ENCODE data around the gene PRICKLE2. TPM values are rescaled to one million over a fixed set of nuclear protein-coding genes. Genes with fewer than 3 reads are reported as not detected.

The PRICKLE2 gene
- total RNA-seq, 1 donor from 2014 or later, result 10.8 TPM

DNA sequence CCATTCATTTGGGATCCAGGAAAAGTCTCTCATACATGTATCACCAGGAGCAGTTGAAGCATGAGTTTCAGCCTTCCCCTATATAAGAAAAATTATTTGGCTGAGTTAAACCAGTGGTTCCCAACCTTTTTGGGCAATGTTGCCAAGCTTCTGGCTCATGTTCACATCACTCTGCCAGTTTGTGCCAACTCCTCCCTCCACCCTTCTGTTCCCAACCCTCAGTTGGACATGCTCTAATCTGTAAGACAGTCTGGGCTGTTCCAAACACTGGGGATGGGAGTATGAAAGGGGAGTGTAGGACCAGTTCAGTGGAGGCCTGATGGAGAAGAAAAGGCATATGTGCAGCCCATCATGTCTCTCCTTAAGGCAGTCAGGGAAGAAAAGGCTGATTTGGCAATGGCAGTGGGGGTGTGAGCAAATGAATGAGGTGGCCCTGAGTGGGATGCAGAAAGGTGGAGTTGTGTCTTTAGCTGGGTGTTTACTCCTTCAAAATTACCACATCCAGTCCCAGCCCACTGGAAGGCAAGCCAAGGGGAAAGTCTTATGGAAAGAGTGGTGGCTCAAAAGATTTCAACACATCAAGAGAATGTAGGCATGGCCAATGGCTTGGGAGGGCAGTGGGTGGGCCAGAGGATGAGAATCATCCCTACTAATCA, 32.0 kb upstream of the PRICKLE2 start:
- DNase-seq (ENCODE audit: low read depth), result no peak
- no peaks in the 10 kb centered on the region for H3K27me3 ChIP-seq (ENCODE audit: control insufficient read depth, insufficient read depth, low read length)

DNA sequence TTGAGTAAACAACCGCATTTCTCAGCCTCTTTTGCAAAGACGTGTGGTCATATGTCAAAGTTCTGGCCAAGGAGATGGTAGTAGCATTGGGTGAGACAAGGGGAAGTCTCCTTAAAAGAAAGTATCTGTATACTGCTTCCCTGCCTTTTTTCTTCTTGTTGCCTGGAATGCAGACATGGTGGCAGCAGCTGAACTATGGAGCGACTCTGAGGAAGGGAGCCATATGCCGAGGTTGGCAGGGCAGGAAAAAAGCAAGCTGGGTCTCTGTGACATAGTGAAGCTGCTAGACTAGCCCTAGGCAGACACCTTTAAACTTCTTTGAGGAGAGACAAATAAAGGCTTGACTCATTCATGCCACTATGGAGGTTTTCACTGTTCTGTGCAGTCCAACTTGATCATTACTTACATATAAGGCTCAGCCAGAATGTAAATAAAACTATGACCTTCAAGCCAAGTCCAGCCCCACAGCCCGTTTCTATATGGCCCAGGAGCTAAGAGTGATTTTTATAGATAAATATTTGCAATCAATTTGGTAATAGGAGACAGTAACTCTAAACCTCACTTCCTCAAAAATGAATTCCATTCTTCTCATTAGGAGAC, 30.6 kb upstream of the PRICKLE2 start:
- TF ChIP-seq, protein P1, sequence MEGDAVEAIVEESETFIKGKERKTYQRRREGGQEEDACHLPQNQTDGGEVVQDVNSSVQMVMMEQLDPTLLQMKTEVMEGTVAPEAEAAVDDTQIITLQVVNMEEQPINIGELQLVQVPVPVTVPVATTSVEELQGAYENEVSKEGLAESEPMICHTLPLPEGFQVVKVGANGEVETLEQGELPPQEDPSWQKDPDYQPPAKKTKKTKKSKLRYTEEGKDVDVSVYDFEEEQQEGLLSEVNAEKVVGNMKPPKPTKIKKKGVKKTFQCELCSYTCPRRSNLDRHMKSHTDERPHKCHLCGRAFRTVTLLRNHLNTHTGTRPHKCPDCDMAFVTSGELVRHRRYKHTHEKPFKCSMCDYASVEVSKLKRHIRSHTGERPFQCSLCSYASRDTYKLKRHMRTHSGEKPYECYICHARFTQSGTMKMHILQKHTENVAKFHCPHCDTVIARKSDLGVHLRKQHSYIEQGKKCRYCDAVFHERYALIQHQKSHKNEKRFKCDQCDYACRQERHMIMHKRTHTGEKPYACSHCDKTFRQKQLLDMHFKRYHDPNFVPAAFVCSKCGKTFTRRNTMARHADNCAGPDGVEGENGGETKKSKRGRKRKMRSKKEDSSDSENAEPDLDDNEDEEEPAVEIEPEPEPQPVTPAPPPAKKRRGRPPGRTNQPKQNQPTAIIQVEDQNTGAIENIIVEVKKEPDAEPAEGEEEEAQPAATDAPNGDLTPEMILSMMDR (IDR thresholded peaks at IDR 0.05; ENCODE audit: insufficient read depth, low read length, poor library complexity, severe bottlenecking), result no peak
- peaks cover 1% of the 10 kb centered on the region for H3K36me3 ChIP-seq (ENCODE audit: control insufficient read depth, insufficient read depth, low read length)
- no peaks in the 10 kb centered on the region for H3K27me3 ChIP-seq (ENCODE audit: control insufficient read depth, insufficient read depth, low read length)
- no peak for DNase-seq (ENCODE audit: low read depth)
- H3K4me3 ChIP-seq (ENCODE audit: low read depth, low read length), result no peak overlapping the region

More for the DNA sequence above, 32.0 kb upstream of the PRICKLE2 start:
- peaks cover 1% of the 10 kb centered on the region for H3K36me3 ChIP-seq (ENCODE audit: control insufficient read depth, insufficient read depth, low read length)
- TF ChIP-seq, protein P1 (IDR thresholded peaks at IDR 0.05; ENCODE audit: insufficient read depth, low read length, poor library complexity, severe bottlenecking), result no peak
- H3K4me3 ChIP-seq (ENCODE audit: low read depth, low read length), result no peak overlapping the region

DNA sequence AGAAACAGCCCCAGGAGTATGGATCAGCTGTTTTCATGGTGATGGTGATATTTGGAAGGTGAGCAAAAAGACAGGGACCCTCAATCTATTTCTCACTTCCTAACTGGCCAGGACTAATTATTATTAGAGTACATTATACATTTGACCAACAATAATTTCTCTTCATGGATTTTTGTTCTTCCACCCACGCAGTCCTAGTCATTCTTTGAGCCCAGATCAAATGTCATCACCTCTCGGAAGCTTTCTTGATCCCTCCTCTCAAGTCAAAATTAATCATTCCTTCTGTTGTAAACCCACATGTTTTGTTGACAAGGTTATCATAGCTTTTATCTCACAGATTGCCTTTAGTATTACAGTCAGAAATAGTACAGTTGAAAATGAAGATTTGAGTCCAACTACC, 29.2 kb upstream of the PRICKLE2 start:
- TF ChIP-seq, protein P1 (IDR thresholded peaks at IDR 0.05; ENCODE audit: insufficient read depth, low read length, poor library complexity, severe bottlenecking), result no peak
- H3K36me3 ChIP-seq (ENCODE audit: control insufficient read depth, insufficient read depth, low read length), result peaks cover 1% of the 10 kb centered on the region

DNA sequence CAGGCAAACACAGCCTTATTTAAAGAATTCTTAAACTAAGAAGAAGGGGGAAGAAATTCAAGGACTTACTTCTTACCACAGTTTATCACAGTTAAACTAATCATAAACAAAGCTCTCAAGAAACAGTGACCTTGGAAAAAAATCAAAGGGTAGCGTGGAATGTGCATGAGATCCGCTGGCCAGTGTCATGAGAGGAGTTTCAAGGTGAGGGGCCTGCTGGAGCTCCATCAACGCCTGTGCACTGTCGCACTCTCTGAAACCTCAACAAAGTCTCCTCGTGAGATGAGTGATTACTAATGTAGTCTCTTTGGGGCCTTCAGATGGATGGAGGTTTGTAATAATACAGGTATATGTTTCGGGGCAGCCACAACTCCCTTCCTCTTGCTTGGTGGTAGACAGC, 28.4 kb upstream of the PRICKLE2 start:
- no peaks in the 10 kb centered on the region for H3K27me3 ChIP-seq (ENCODE audit: control insufficient read depth, insufficient read depth, low read length)
- peaks cover 1% of the 10 kb centered on the region for H3K36me3 ChIP-seq (ENCODE audit: control insufficient read depth, insufficient read depth, low read length)
- TF ChIP-seq, protein P1 (IDR thresholded peaks at IDR 0.05; ENCODE audit: insufficient read depth, low read length, poor library complexity, severe bottlenecking), result no peak
- no peak for DNase-seq (ENCODE audit: low read depth)
- H3K4me3 ChIP-seq (ENCODE audit: low read depth, low read length), result no peak overlapping the region

More for the DNA sequence above, 29.2 kb upstream of the PRICKLE2 start:
- no peak for DNase-seq (ENCODE audit: low read depth)
- Histone ChIP-seq H3K27me3 (ENCODE audit: control insufficient read depth, insufficient read depth, low read length) (no peaks in the 10 kb centered on the region), H3K4me3 (ENCODE audit: low read depth, low read length) (no peak overlapping the region)

DNA sequence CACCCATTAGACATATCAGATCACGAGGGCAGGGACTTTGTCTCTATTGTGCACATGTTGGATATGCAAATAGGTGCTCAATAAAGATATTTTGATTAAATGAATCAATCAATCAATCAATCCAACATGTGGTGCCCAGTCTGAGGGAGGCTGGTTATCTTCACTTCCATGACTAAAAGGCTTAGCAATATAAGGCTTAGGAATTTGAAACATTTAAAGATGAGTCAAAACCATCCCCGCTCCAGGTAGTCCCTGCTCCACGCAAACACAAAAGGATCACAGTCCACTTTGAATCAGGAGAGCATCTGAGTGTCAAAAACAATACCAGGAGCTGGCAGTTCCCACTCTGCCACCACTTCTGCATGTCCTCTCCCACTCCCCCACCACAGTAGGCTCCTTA, 25.8 kb upstream of the PRICKLE2 start:
- TF ChIP-seq, protein P1 (IDR thresholded peaks at IDR 0.05; ENCODE audit: insufficient read depth, low read length, poor library complexity, severe bottlenecking), result no peak
- no peak for DNase-seq (ENCODE audit: low read depth)
- peaks cover 1% of the 10 kb centered on the region for H3K36me3 ChIP-seq (ENCODE audit: control insufficient read depth, insufficient read depth, low read length)
- H3K27me3 ChIP-seq (ENCODE audit: control insufficient read depth, insufficient read depth, low read length), result no peaks in the 10 kb centered on the region
- no peak overlapping the region for H3K4me3 ChIP-seq (ENCODE audit: low read depth, low read length)

All from kidney epithelial cell (primary cell).